Muscle of leg (tissue), 11 donors: Measurements from ENCODE around the gene DDIT4. TPM values are rescaled to one million over a fixed set of nuclear protein-coding genes. Genes with fewer than 3 reads are reported as not detected.

ENCODE experiments used
- DNase-seq: peaks from one replicate; pipeline ENCODE4 v3.0.0; 2013
- H3K27ac ChIP-seq: one replicate; pipeline ENCODE4 v1.5.1; 2013; ENCODE audit warnings: mild to moderate bottlenecking, low read length, control low read depth
- H3K27me3 ChIP-seq: one replicate; pipeline ENCODE4 v1.6.1; 2013; ENCODE audit warnings: low read length; ENCODE audit not compliant: control insufficient read depth, insufficient read depth
- H3K36me3 ChIP-seq: one replicate; pipeline ENCODE4 v1.6.1; 2013; ENCODE audit warnings: low read length; ENCODE audit not compliant: control insufficient read depth, insufficient read depth
- H3K4me1 ChIP-seq: one replicate; pipeline ENCODE4 v1.6.1; 2013; ENCODE audit warnings: low read length; ENCODE audit not compliant: control insufficient read depth, insufficient read depth
- H3K4me3 ChIP-seq: one replicate; pipeline ENCODE4 v1.5.1; 2013; ENCODE audit warnings: low read length, control low read depth
- H3K9me3 ChIP-seq: replicated peaks from 2 replicates; pipeline ENCODE4 v1.6.1; 2013; ENCODE audit warnings: low read depth, low read length; ENCODE audit not compliant: control insufficient read depth
- WGBS: methylation state at CpG from one replicate; pipeline ENCODE4 v1.1.5; 2013; ENCODE audit warnings: missing lambda C conversion rate; ENCODE audit not compliant: insufficient coverage; 5-methylcytosine and 5-hydroxymethylcytosine counted together
- polyA plus RNA-seq, 8 donors: library from polyadenylated mRNA; unstranded; fragments of 120-200 nt; gene quantifications; one replicate each; pipeline versions ENCODE4 v1.2.1 to v1.2.3, GENCODE V29; 2013; ENCODE audit warnings: inconsistent platforms in 1 of 8, low replicate concordance in 1 of 8; ENCODE audit not compliant: insufficient read length in 8 of 8, insufficient read depth in 1 of 8
- total RNA-seq: library from RNA; stranded (reverse); fragments of 120-200 nt; gene quantifications from one replicate; pipeline ENCODE4 v1.2.4, GENCODE V29; 2013

DDIT4 gene
- total and polyA plus RNA-seq, 9 donors = 67.2 to 99.8 (median 72.2) TPM

GRCh38 chr10:72234560-72235095 is 39.1 kb upstream of the DDIT4 start:
- peaks cover 36% of the 10 kb centered on the region for H3K36me3 ChIP-seq

GRCh38 chr10:72235544-72236279 is 38.0 kb upstream of the DDIT4 start:
- no peak for DNase-seq
- no peak overlapping the region for H3K4me3 ChIP-seq
- peaks cover 11% of the 10 kb centered on the region for H3K4me1 ChIP-seq
- no peaks in the 10 kb centered on the region for H3K27me3 ChIP-seq
- no peaks in the 10 kb centered on the region for H3K9me3 ChIP-seq
- H3K27ac ChIP-seq = peak overlapping the region; percentile 60
- 69% methylated on average over 2 of the region's 6 CpGs for WGBS
- H3K36me3 ChIP-seq = peaks cover 34% of the 10 kb centered on the region

More at GRCh38 chr10:72234560-72235095, 39.1 kb upstream of the DDIT4 start:
- H3K4me1 ChIP-seq = peaks cover 11% of the 10 kb centered on the region
- no peaks in the 10 kb centered on the region for H3K27me3 ChIP-seq
- no peaks in the 10 kb centered on the region for H3K9me3 ChIP-seq
- WGBS = 88% methylated on average over 4 of the region's 6 CpGs
- H3K27ac ChIP-seq = no peak overlapping the region
- no peak overlapping the region for H3K4me3 ChIP-seq
- DNase-seq = no peak

GRCh38 chr10:72238392-72239175 is 35.1 kb upstream of the DDIT4 start:
- Histone ChIP-seq H3K27me3 (no peaks in the 10 kb centered on the region), H3K4me1 (peaks cover 19% of the 10 kb centered on the region), H3K9me3 (no peaks in the 10 kb centered on the region), H3K27ac (no peak overlapping the region), H3K36me3 (peaks cover 16% of the 10 kb centered on the region), H3K4me3 (no peak overlapping the region)
- WGBS = 80% methylated on average over 1 of the region's 13 CpGs
- DNase-seq = no peak

GRCh38 chr10:72239409-72239808 is 34.3 kb upstream of the DDIT4 start:
- Histone ChIP-seq H3K36me3 (peaks cover 11% of the 10 kb centered on the region), H3K4me3 (no peak overlapping the region), H3K4me1 (peaks cover 27% of the 10 kb centered on the region), H3K27ac (no peak overlapping the region), H3K9me3 (no peaks in the 10 kb centered on the region), H3K27me3 (no peaks in the 10 kb centered on the region)
- WGBS = no CpG with 5 or more reads among the region's 1 CpG
- DNase-seq = no peak

GRCh38 chr10:72240371-72240770 is 33.4 kb upstream of the DDIT4 start:
- H3K36me3 ChIP-seq = peaks cover 5% of the 10 kb centered on the region
- no peak for DNase-seq
- H3K4me1 ChIP-seq = peaks cover 35% of the 10 kb centered on the region
- H3K27me3 ChIP-seq = no peaks in the 10 kb centered on the region
- H3K4me3 ChIP-seq = no peak overlapping the region
- no peak overlapping the region for H3K27ac ChIP-seq
- 97% methylated on average over 5 of the region's 7 CpGs for whole genome bisulfite sequencing
- H3K9me3 ChIP-seq = no peaks in the 10 kb centered on the region

- no peak for DNase-seq
- no peaks in the 10 kb centered on the region for H3K27me3 ChIP-seq
- no peaks in the 10 kb centered on the region for H3K36me3 ChIP-seq
- H3K4me3 ChIP-seq = no peak overlapping the region
- no peak overlapping the region for H3K27ac ChIP-seq
- WGBS = 90% methylated on average over 5 of the region's 8 CpGs
- no peaks in the 10 kb centered on the region for H3K9me3 ChIP-seq
- H3K4me1 ChIP-seq = peaks cover 36% of the 10 kb centered on the region
Measured at GRCh38 chr10:72241691-72242252, 32.0 kb upstream of the DDIT4 start.

GRCh38 chr10:72242675-72243074 is 31.0 kb upstream of the DDIT4 start:
- H3K4me1 ChIP-seq = peaks cover 43% of the 10 kb centered on the region
- 25% methylated on average over 3 of the region's 4 CpGs for WGBS
- H3K27ac ChIP-seq = peak overlapping the region; percentile 71
- no peaks in the 10 kb centered on the region for H3K36me3 ChIP-seq
- H3K4me3 ChIP-seq = no peak overlapping the region
- DNase-seq = peak; percentile 86
- no peaks in the 10 kb centered on the region for H3K9me3 ChIP-seq
- H3K27me3 ChIP-seq = no peaks in the 10 kb centered on the region

GRCh38 chr10:72243822-72244437 is 29.8 kb upstream of the DDIT4 start:
- peak; percentile 91 for DNase-seq
- Histone ChIP-seq H3K36me3 (no peaks in the 10 kb centered on the region), H3K27me3 (no peaks in the 10 kb centered on the region), H3K4me3 (no peak overlapping the region), H3K4me1 (peaks cover 50% of the 10 kb centered on the region), H3K27ac (peak overlapping the region; percentile 76), H3K9me3 (no peaks in the 10 kb centered on the region)
- WGBS = 82% methylated on average over 4 of the region's 11 CpGs

- H3K27me3 ChIP-seq = no peaks in the 10 kb centered on the region
- H3K9me3 ChIP-seq = no peaks in the 10 kb centered on the region
- WGBS = 46% methylated on average over 4 of the region's 5 CpGs
- H3K36me3 ChIP-seq = no peaks in the 10 kb centered on the region
- peak overlapping the region; percentile 76 for H3K27ac ChIP-seq
- H3K4me1 ChIP-seq = peaks cover 55% of the 10 kb centered on the region
- H3K4me3 ChIP-seq = no peak overlapping the region
- DNase-seq = no peak
Measured at GRCh38 chr10:72244573-72245038, 29.1 kb upstream of the DDIT4 start.
